Suprapubic skin (tissue), 4 donors: ENCODE measurements around the gene CDC42BPG.

ENCODE experiments used
- CTCF ChIP-seq, 2 donors: fragments of 200-600 bp in 1 of 2; fragments of 450-650 bp in 1 of 2; sonication (generic) in 1 of 2; IDR thresholded peaks; one replicate each; pipeline ENCODE4 v1.5.1; 2016 to 2019; ENCODE audit warnings: antibody characterized with exemption in 2 of 2, mild to moderate bottlenecking in 1 of 2, moderate library complexity in 1 of 2
- EP300 ChIP-seq: sonication (generic); formaldehyde crosslinking; IDR thresholded peaks from one replicate; pipeline ENCODE4 v1.6.1; 2017; ENCODE audit warnings: antibody characterized with exemption
- POLR2A ChIP-seq, 2 donors: fragments of 450-650 bp; IDR thresholded peaks; one replicate each; pipeline ENCODE4 v1.6.1; 2017; ENCODE audit warnings: antibody characterized with exemption in 2 of 2, mild to moderate bottlenecking in 2 of 2, moderate library complexity in 2 of 2
- POLR2AphosphoS5 ChIP-seq, 3 donors: sonication (generic); formaldehyde crosslinking; IDR thresholded peaks; one replicate each; pipeline ENCODE4 v1.6.1; 2017; ENCODE audit warnings: antibody characterized with exemption in 3 of 3

DNA sequence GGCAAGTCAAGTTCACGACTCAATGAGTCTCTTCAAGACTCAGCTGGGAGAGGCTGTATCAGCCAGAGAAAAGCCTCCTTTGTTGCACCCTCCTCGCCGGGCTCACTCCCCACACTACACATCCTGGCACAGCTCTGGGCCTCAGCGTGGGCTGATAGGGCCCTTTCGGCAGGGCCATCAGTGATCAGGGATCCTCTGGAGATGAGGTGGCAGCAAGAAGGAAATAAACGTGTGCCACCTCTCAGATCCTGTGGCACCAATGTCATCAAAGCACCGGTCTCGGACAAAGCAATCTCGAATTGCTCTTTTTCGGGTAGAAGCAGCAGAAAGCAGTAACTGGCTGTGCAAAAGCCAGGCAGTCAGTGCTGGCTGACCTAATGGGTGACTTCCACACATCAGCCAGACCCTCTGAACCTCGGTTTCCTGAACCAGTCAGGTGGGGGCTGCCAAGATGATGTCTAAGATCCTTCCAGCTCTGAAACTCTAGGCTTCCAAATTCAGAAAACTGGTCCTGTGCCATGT lies 31.8 kb upstream of the CDC42BPG start:
- TF ChIP-seq POLR2AphosphoS5 (IDR thresholded peaks at IDR 0.05), result no peak
- no peak for TF ChIP-seq CTCF (IDR thresholded peaks at IDR 0.05)
- no peak for TF ChIP-seq POLR2A (IDR thresholded peaks at IDR 0.05)
- TF ChIP-seq EP300, result no peak
